K562 (cell line): ENCODE data around the gene WDR1. TPM values are rescaled to one million over a fixed set of nuclear protein-coding genes. Genes with fewer than 3 reads are reported as not detected.

Source experiments
- ATAC-seq: fragments of 200-7000 bp; cut with Tn5 transposase; 3 replicates; pipeline ENCODE4 v1.9.1; 2020; ENCODE audit warnings: moderate library complexity
- BruUV-seq: library from RNA; stranded (reverse); fragments of 400-500 nt; replicated peaks from 2 replicates; lab custom pipeline; 2021; lab: Mats Ljungman, UMichigan
- CTCF ChIA-PET: fragments of 300-600 bp; formaldehyde crosslinking; extraction: SDS; loops from one replicate; lab custom pipeline; 2021; ENCODE audit warnings: low intra/inter-chr PET ratio; lab: Yijun Ruan, JAX
- POLR2A ChIA-PET: fragments of 300-600, 350-650 bp; sonication (Branson Sonifier 250); formaldehyde crosslinking; extraction: SDS; loops from one replicate; lab custom pipeline; 2021; ENCODE audit warnings: antibody characterized with exemption, inconsistent platforms; lab: Yijun Ruan, JAX
- DNase-seq, 4 experiments: peaks; one replicate each; pipeline versions ENCODE4 v3.0.0 to v3.0.0-alpha.2; 2011 to 2018; ENCODE audit warnings: low spot score in 3 of 4, mixed read lengths in 3 of 4; ENCODE audit errors: extremely low read depth in 1 of 4
- FAIRE-seq: peaks from 2 replicates; lab custom pipeline; 2011; peaks lifted over from hg19 to GRCh38; lab: Jason Lieb, UNC
- H2AFZ ChIP-seq: 2 replicates; pipeline ENCODE4 v1.6.0; 2011; ENCODE audit warnings: low read depth, low read length, control low read depth, inconsistent platforms
- H3K27ac ChIP-seq: fragments of 200-600 bp; 3 replicates; pipeline ENCODE4 v1.8.0; 2011; ENCODE audit warnings: low read depth, mild to moderate bottlenecking, control low read depth, inconsistent platforms, low read length, moderate library complexity, mixed read lengths; ENCODE audit errors: extremely low read depth
- H3K27me3 ChIP-seq, 2 experiments: fragments of 300-600 bp in 1 of 2; 2 replicates in 1 of 2; 3 replicates in 1 of 2; pipeline versions ENCODE4 v1.6.0 to v1.8.0; 2011; ENCODE audit warnings: inconsistent platforms in 2 of 2, low read length in 2 of 2, mild to moderate bottlenecking in 1 of 2, mixed read lengths in 1 of 2, moderate library complexity in 1 of 2; ENCODE audit not compliant: control insufficient read depth in 2 of 2, insufficient read depth in 2 of 2
- H3K36me3 ChIP-seq: fragments of 300-600 bp; 3 replicates; pipeline ENCODE4 v1.8.0; 2011; ENCODE audit warnings: mild to moderate bottlenecking, low read length, inconsistent platforms; ENCODE audit not compliant: control insufficient read depth, insufficient read depth
- H3K4me1 ChIP-seq, 2 experiments: fragments of 200-600 bp in 1 of 2; replicated peaks in 1 of 2; 2 replicates in 1 of 2; 3 replicates in 1 of 2; pipeline versions ENCODE4 v1.5.1 to v1.8.0; 2011; ENCODE audit warnings: inconsistent platforms in 2 of 2, low read length in 2 of 2, mild to moderate bottlenecking in 1 of 2, mixed read lengths in 1 of 2, moderate library complexity in 1 of 2; ENCODE audit not compliant: control insufficient read depth in 2 of 2, insufficient read depth in 2 of 2
- H3K4me2 ChIP-seq: 2 replicates; pipeline ENCODE4 v1.6.1; 2011; ENCODE audit warnings: low read length, control low read depth, inconsistent platforms, mixed read lengths; ENCODE audit not compliant: insufficient read depth
- H3K4me3 ChIP-seq: fragments of 200-600 bp; sonication (generic), shearing (Covaris generic); 2 replicates; pipeline ENCODE4 v1.5.1; 2016; ENCODE audit warnings: control low read depth, inconsistent platforms
- H3K79me2 ChIP-seq: fragments of 200-600 bp; 3 replicates; pipeline ENCODE4 v1.8.0; 2011; ENCODE audit warnings: low read length, inconsistent platforms; ENCODE audit not compliant: control insufficient read depth, insufficient read depth
- H3K9ac ChIP-seq, 2 experiments: 2 replicates each; pipeline versions ENCODE4 v1.6.0 to v1.6.1; 2011; ENCODE audit warnings: low read depth in 2 of 2, low read length in 2 of 2, control low read depth in 1 of 2, inconsistent platforms in 1 of 2, mild to moderate bottlenecking in 1 of 2, mixed read lengths in 1 of 2; ENCODE audit not compliant: insufficient read depth in 1 of 2
- H3K9me1 ChIP-seq: one replicate; pipeline ENCODE4 v1.6.0; 2011; ENCODE audit warnings: inconsistent platforms, mild to moderate bottlenecking, low read length, moderate library complexity; ENCODE audit not compliant: control insufficient read depth, insufficient read depth
- H3K9me3 ChIP-seq: replicated peaks from 2 replicates; pipeline ENCODE4 v1.5.1; 2011; ENCODE audit warnings: low read depth, low read length, inconsistent platforms; ENCODE audit not compliant: control insufficient read depth, insufficient read depth
- H4K20me1 ChIP-seq: replicated peaks from 2 replicates; pipeline ENCODE4 v1.6.1; 2011; ENCODE audit warnings: low read length, inconsistent platforms, mixed read lengths; ENCODE audit not compliant: control insufficient read depth, insufficient read depth
- FOSL1 ChIP-seq: fragments of 200-800 bp; sonication (Bioruptor generic); conservative IDR thresholded peaks from 2 replicates; pipeline ENCODE4 v1.6.1; 2016; ENCODE audit warnings: missing genetic modification characterization, missing compliant biosample characterization
- NCOA1 ChIP-seq: fragments of 450-650 bp; IDR thresholded peaks from 2 replicates; pipeline ENCODE4 v1.6.1; 2016; ENCODE audit warnings: low read depth
- NFIC ChIP-seq: fragments of 450-650 bp; IDR thresholded peaks from 2 replicates; pipeline ENCODE4 v1.6.1; 2017; ENCODE audit warnings: mild to moderate bottlenecking, inconsistent platforms
- NFIX ChIP-seq: fragments of 250-450 bp; sonication (Bioruptor Pico); IDR thresholded peaks from 2 replicates; pipeline ENCODE4 v1.4.0; 2020; ENCODE audit warnings: low read depth, mild to moderate bottlenecking, moderate library complexity
- STAG1 ChIP-seq: sonication (generic); formaldehyde crosslinking; IDR thresholded peaks from 2 replicates; pipeline ENCODE4 v1.5.0; 2020; ENCODE audit warnings: missing genetic modification reagents, borderline replicate concordance
- TAF1 ChIP-seq: IDR thresholded peaks from 2 replicates; pipeline ENCODE4 v1.6.1; 2011; ENCODE audit warnings: mild to moderate bottlenecking, low read length, moderate library complexity; ENCODE audit not compliant: insufficient read depth, control insufficient read depth, severe bottlenecking; ENCODE audit errors: extremely low read depth
- ZEB2 ChIP-seq: fragments of 450-650 bp; IDR thresholded peaks from 2 replicates; pipeline ENCODE4 v1.6.1; 2016
- ZNF274 ChIP-seq: IDR thresholded peaks from 2 replicates; pipeline ENCODE4 v1.6.1; 2011; ENCODE audit warnings: low read depth, mild to moderate bottlenecking, low read length, moderate library complexity, borderline replicate concordance
- WGBS: fragments of 100-300 bp; shearing (Covaris generic); methylation state at CpG from one replicate; pipeline ENCODE4 v1.1.6; 2016; ENCODE audit warnings: low coverage, mixed read lengths; ENCODE audit not compliant: insufficient coverage; ENCODE audit errors: missing lambda C conversion rate; 5-methylcytosine and 5-hydroxymethylcytosine counted together
- in situ Hi-C: fragments of 300-500 bp; cut with MboI; formaldehyde crosslinking; loops from 4 replicates; pipeline ENCODE4 v1.15.0; 2018; ENCODE audit warnings: inconsistent platforms, mixed read lengths
- intact Hi-C: fragments of 100-400 bp; cut with micrococcal nuclease; formaldehyde crosslinking; loops from 2 replicates; pipeline ENCODE4 v1.14.2; 2022
- polyA plus RNA-seq, 8 experiments: library from polyadenylated mRNA; depleted of rRNA in 4 of 8; stranded (reverse) in 5 of 8; unstranded in 3 of 8; fragments of >200 nt; fragmentation: Nextera tagmentation in 2 of 8; fragmentation: Illumina TruSeq in 1 of 8; extraction: Ambion mirVana in 2 of 8; extraction: Trizol in 1 of 8; gene quantifications; 2 replicates each; pipeline versions ENCODE4 v1.2.1 to v1.2.3, GENCODE V29; 2011 to 2014; ENCODE audit warnings: inconsistent platforms in 1 of 8, missing spikeins in 1 of 8
- total RNA-seq, 7 experiments: library from RNA; depleted of rRNA in 6 of 7; stranded (reverse); fragments of >200 nt in 6 of 7; fragmentation: Illumina TruSeq in 2 of 7; extraction: Trizol in 2 of 7; gene quantifications; 2 replicates each; pipeline versions ENCODE4 v1.2.1 to v1.2.3, GENCODE V29; 2011 to 2021; ENCODE audit warnings: low replicate concordance in 1 of 7
- TF ChIP-seq, protein P1 (sequence below): fragments of 250-450 bp; sonication (Bioruptor Pico); IDR thresholded peaks from 2 replicates; pipeline ENCODE4 v1.5.0; 2021; ENCODE audit warnings: mild to moderate bottlenecking, moderate library complexity
- TF ChIP-seq, protein P2 (sequence below), 2 experiments: IDR thresholded peaks; 2 replicates each; pipeline ENCODE4 v1.6.1; 2012; ENCODE audit warnings: improper control_type of control experiment in 2 of 2, low read depth in 2 of 2, low read length in 2 of 2, borderline replicate concordance in 1 of 2

The WDR1 gene
- total and polyA plus RNA-seq, 9 of the 15 experiments (the other 6 are each of a cell fraction or from before 2014, with no cell fraction given): 16.1 to 213 (median 125) TPM

DNA sequence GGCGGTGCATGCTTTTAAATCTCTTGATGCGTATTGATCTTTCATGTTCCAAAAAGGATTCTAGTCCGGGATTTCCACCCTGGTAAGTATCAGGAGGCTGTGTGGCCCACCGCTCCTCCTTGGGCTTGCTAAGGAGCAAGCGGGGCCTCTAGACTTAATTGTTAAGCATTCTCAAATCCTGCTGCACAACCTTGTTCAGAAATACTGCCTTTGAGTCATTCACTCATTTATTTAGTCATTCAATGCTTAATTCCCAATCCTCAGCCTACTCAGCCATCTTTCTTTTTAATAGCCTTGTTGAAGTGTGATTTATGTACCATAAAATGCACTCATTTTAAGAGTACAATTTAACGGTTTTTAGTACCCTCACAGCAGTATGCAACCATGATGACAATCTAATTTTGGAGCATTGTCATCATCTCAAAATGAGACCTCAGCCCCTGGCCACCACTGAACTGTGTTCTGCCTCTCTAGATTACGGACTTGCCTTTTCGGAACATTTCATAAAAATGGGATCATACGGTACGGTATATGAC lies 79.7 kb downstream of the WDR1 start:
- no peak overlapping the region for H2AFZ ChIP-seq
- H3K27ac ChIP-seq: no peak overlapping the region
- ChIA-PET POLR2A (no interaction called here), CTCF (no interaction called here)
- BruUV-seq: no TSS peak
- FAIRE-seq (no peak), ATAC-seq (no peak), DNase-seq (no peak)
- no peaks in the 10 kb centered on the region for H3K9me1 ChIP-seq
- H3K79me2 ChIP-seq: no peaks in the 10 kb centered on the region
- H3K4me2 ChIP-seq: no peak overlapping the region
- no peaks in the 10 kb centered on the region for H4K20me1 ChIP-seq
- in situ Hi-C loops: no loop called here
- TF ChIP-seq TAF1: no peak
- no peak for TF ChIP-seq NCOA1
- H3K9ac ChIP-seq: no peak overlapping the region
- peaks cover 18 to 60% of the 10 kb centered on the region in 2 experiments; a peak in 4 of 5 replicates for H3K27me3 ChIP-seq
- no peaks in the 10 kb centered on the region for H3K9me3 ChIP-seq
- peaks cover 7 to 14% of the 10 kb centered on the region in 2 experiments; a peak in 4 of 5 replicates for H3K4me1 ChIP-seq
- WGBS: 8% methylated on average over 10 of the region's 10 CpGs
- H3K4me3 ChIP-seq: no peak overlapping the region
- intact Hi-C loops: no loop called here
- no peaks in the 10 kb centered on the region for H3K36me3 ChIP-seq

DNA sequence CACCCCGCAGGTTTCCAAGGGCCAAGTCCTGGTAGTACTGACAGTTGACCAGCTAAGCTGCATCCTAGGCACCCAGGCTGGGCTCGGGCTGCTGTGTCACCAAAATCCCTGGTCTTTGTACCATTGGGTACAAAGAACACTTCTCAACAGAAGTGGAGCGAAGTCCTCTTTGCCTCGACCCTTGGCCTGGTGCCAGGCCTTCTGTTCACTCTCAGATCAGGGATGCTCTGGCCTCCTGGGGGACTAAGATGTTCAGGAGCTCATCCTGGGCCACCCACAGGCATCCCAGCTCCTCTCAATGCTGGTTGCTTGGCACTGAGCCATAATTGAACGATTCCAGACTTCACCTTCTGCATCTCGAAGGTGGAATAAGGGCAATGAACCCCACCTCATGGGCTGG lies 81.5 kb downstream of the WDR1 start:
- intact Hi-C loops: no loop called here
- POLR2A ChIA-PET: no interaction called here
- peaks cover 7 to 14% of the 10 kb centered on the region in 2 experiments; a peak in 4 of 5 replicates for H3K4me1 ChIP-seq
- TF ChIP-seq ZNF274: no peak
- TF ChIP-seq NFIX: peak; percentile 62
- TF ChIP-seq FOSL1 (tag): no peak
- TF ChIP-seq, protein P1, sequence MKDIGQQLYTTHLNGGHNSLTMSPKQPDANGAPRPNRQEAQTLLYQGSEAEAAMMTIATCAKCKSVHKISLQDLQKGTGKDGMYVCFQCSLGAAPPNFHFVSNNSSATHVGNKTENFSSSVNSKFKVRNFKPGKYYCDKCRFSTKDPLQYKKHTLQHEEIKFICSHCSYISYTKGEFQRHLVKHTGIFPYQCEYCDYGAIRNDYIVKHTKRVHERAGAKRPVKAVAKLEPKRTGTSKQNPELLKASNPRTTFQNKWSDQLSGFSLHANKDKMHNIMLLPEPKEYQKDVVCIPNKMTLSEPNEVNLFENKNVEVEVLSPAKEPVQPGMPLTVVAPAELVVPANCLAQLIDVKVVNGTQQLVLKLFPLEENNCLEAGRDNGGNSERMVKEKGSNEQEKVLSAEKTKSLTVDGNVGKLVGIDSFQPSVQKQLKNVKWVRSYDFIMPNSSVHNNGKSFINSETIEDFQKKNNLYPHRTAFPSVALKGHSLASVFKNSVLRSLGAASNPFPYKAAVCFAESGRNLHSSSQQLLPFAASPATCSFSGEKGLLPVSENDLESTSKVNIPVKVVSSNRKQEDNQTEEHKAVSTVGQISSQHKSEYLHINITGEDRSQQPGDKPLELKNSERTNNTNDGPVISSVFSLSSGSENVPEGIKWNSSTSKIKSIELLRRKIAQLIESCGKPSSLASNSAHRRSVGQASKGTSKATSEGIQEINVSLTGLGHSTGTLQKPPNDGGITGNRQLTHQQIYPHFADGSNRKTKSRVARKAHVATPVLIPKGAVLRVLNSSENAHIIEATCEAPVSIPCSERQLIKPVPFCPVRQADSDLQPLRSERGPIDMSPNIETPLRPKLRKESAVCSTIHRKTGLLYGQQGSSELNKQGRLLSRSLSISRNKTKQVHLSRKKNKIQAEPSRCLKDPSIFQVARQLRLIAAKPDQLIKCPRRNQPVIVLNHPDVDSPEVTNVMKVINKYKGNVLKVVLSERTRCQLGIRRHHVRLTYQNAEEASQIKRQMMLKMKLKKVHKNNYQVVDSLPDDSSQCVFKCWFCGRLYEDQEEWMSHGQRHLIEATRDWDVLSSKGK: no peak
- TF ChIP-seq, protein P2, sequence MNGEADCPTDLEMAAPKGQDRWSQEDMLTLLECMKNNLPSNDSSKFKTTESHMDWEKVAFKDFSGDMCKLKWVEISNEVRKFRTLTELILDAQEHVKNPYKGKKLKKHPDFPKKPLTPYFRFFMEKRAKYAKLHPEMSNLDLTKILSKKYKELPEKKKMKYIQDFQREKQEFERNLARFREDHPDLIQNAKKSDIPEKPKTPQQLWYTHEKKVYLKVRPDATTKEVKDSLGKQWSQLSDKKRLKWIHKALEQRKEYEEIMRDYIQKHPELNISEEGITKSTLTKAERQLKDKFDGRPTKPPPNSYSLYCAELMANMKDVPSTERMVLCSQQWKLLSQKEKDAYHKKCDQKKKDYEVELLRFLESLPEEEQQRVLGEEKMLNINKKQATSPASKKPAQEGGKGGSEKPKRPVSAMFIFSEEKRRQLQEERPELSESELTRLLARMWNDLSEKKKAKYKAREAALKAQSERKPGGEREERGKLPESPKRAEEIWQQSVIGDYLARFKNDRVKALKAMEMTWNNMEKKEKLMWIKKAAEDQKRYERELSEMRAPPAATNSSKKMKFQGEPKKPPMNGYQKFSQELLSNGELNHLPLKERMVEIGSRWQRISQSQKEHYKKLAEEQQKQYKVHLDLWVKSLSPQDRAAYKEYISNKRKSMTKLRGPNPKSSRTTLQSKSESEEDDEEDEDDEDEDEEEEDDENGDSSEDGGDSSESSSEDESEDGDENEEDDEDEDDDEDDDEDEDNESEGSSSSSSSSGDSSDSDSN (IDR thresholded peaks at IDR 0.05; ENCODE audit: borderline replicate concordance in 1 of 2, low read depth in 2 of 2, low read length in 2 of 2): no peak
- peak; percentile 92 for TF ChIP-seq NFIC
- no peak for TF ChIP-seq STAG1 (CRISPR knock-in tag)
- no peak for TF ChIP-seq ZEB2

More for the DNA sequence above, 81.5 kb downstream of the WDR1 start:
- Histone ChIP-seq H3K9me1 (no peaks in the 10 kb centered on the region), H3K9me3 (no peaks in the 10 kb centered on the region), H3K9ac (no peak overlapping the region), H3K27me3 (peaks cover 18 to 57% of the 10 kb centered on the region in 2 experiments; a peak in 4 of 5 replicates), H2AFZ (no peak overlapping the region), H3K4me3 (no peak overlapping the region), H4K20me1 (no peaks in the 10 kb centered on the region; the same call in 1 of the 2 replicates), H3K79me2 (no peaks in the 10 kb centered on the region), H3K27ac (no peak overlapping the region), H3K36me3 (no peaks in the 10 kb centered on the region), H3K4me2 (no peak overlapping the region)
- WGBS: 3% methylated on average over 6 of the region's 6 CpGs
- DNase-seq: no peak
- ATAC-seq: no peak
- no peak for FAIRE-seq
- BruUV-seq: no TSS peak
- in situ Hi-C loops: no loop called here
- CTCF ChIA-PET: no interaction called here
